Measurements from ENCODE around the gene RNF130. TPM values are rescaled to one million over a fixed set of nuclear protein-coding genes. Genes with fewer than 3 reads are reported as not detected.

The RNF130 gene
- 10 to 100 TPM; 36.1 to 75.7 (median 56.1) TPM for total RNA-seq
- long read RNA-seq, donor 1, transcript RNF130-205 (9 exons, 2,263 nt): major isoform, 181 of 210 reads
- long read RNA-seq, donor 1, partial matches to known transcripts: 13 of 210 reads
- long read RNA-seq, donor 1, other reads (novel, unspliced or antisense): 14 of 210 reads
- long read RNA-seq, donor 2, transcript RNF130-205 (9 exons, 2,263 nt): major isoform, 61 of 76 reads
- long read RNA-seq, donor 2, partial matches to known transcripts: 1 of 76 reads
- long read RNA-seq, donor 2, other reads (novel, unspliced or antisense): 11 of 76 reads

GRCh38 chr5:180071531-180072255, at the start of gene RNF130:
TSS of gene RNF130 (minus strand) at chr5:180071759. CDS start at chr5:180071702, 57 bp downstream.
- H3K36me3 ChIP-seq (ENCODE audit: low read depth): no peaks in the 10 kb centered on the region
- no peaks in the 10 kb centered on the region for H3K9me3 ChIP-seq
- H3K4me1 ChIP-seq (ENCODE audit: low read depth): peaks cover 5% of the 10 kb centered on the region
- ATAC-seq (peak; percentile 95), DNase-seq (peak; percentile 92 to 97 (median 96))
- intact Hi-C loops (cut with DNase I, micrococcal nuclease): no loop called here
- peak within 1 kb of the TSS; percentile 67 for H3K4me3 ChIP-seq
- no peak for TF ChIP-seq CTCF (IDR thresholded peaks at IDR 0.05)

GRCh38 chr5:180120237-180121101, 48.9 kb upstream of the RNF130 start:
- Histone ChIP-seq H3K36me3 (ENCODE audit: low read depth) (no peaks in the 10 kb centered on the region), H3K4me3 (no peak overlapping the region), H3K4me1 (ENCODE audit: low read depth) (no peaks in the 10 kb centered on the region), H3K9me3 (no peaks in the 10 kb centered on the region)
- DNase-seq: peak in 2 of 3 donors; percentile 8 to 34
- intact Hi-C loops (cut with DNase I, micrococcal nuclease): no loop called here
- TF ChIP-seq CTCF (IDR thresholded peaks at IDR 0.05): no peak
- no peak for ATAC-seq

- H3K4me1 ChIP-seq (ENCODE audit: low read depth): no peaks in the 10 kb centered on the region
- H3K4me3 ChIP-seq: no peak overlapping the region
- DNase-seq (peak in 2 of 3 donors; percentile 13 to 25), ATAC-seq (no peak)
- intact Hi-C loops (cut with DNase I, micrococcal nuclease): no loop called here
- no peaks in the 10 kb centered on the region for H3K9me3 ChIP-seq
- no peak for TF ChIP-seq CTCF (IDR thresholded peaks at IDR 0.05)
- no peaks in the 10 kb centered on the region for H3K36me3 ChIP-seq (ENCODE audit: low read depth)
These were observed 48.3 kb upstream of the RNF130 start for GRCh38 chr5:180119903-180120236.

- no peaks in the 10 kb centered on the region for H3K4me1 ChIP-seq (ENCODE audit: low read depth)
- DNase-seq (peak in 2 of 3 donors; percentile 3 to 38), ATAC-seq (no peak)
- no peak for TF ChIP-seq CTCF (IDR thresholded peaks at IDR 0.05)
- no peak overlapping the region for H3K4me3 ChIP-seq
- no peaks in the 10 kb centered on the region for H3K9me3 ChIP-seq
- no peaks in the 10 kb centered on the region for H3K36me3 ChIP-seq (ENCODE audit: low read depth)
- intact Hi-C loops (cut with DNase I, micrococcal nuclease): no loop called here
These were observed 47.7 kb upstream of the RNF130 start for GRCh38 chr5:180119031-180119902.

- TF ChIP-seq CTCF (IDR thresholded peaks at IDR 0.05): no peak
- intact Hi-C loops (cut with DNase I, micrococcal nuclease): no loop called here
These were observed 46.8 kb upstream of the RNF130 start for GRCh38 chr5:180118391-180118791.

More at GRCh38 chr5:180118391-180118791, 46.8 kb upstream of the RNF130 start:
- ATAC-seq: no peak
- Histone ChIP-seq H3K9me3 (no peaks in the 10 kb centered on the region), H3K36me3 (ENCODE audit: low read depth) (no peaks in the 10 kb centered on the region), H3K4me3 (no peak overlapping the region), H3K4me1 (ENCODE audit: low read depth) (no peaks in the 10 kb centered on the region)
- DNase-seq: peak in 2 of 3 donors; percentile 5 to 10
